GM12878 (cell line): Measurements from ENCODE around the gene PPP1R7. TPM values are rescaled to one million over a fixed set of nuclear protein-coding genes. Genes with fewer than 3 reads are reported as not detected.

ENCODE experiments used
- ATAC-seq: fragments of 200-7000 bp; cut with Tn5 transposase; 3 replicates; pipeline ENCODE4 v1.9.1; 2020; ENCODE audit warnings: mild to moderate bottlenecking, moderate library complexity
- BruUV-seq: library from RNA; stranded (reverse); fragments of 400-500 nt; replicated peaks from 2 replicates; lab custom pipeline; 2021; lab: Mats Ljungman, UMichigan
- CTCF ChIA-PET: fragments of 300-600 bp; sonication (Branson Sonifier 250); formaldehyde crosslinking; extraction: SDS; loops from one replicate; lab custom pipeline; 2021; ENCODE audit warnings: inconsistent platforms; lab: Yijun Ruan, JAX
- POLR2A ChIA-PET: fragments of 350-600 bp; formaldehyde crosslinking; extraction: SDS; loops from one replicate; lab custom pipeline; 2021; ENCODE audit warnings: inconsistent platforms; lab: Charles Lee
- RAD21 ChIA-PET: fragments of 300-600 bp; sonication (Branson Sonifier 250); formaldehyde crosslinking; loops from one replicate; lab custom pipeline; 2023; ENCODE audit warnings: antibody characterized with exemption; ENCODE audit not compliant: unreplicated experiment; lab: Charles Lee
- SMC1A ChIA-PET: fragments of 300-600 bp; sonication (Branson Sonifier 250); formaldehyde crosslinking; loops from one replicate; lab custom pipeline; 2023; ENCODE audit not compliant: unreplicated experiment, uncharacterized antibody; lab: Charles Lee
- DNase-seq: peaks from one replicate; pipeline ENCODE4 v3.0.0-alpha.2; 2011; ENCODE audit warnings: low read depth, low spot score
- FAIRE-seq: peaks from 3 replicates; lab custom pipeline; 2011; peaks lifted over from hg19 to GRCh38; lab: Jason Lieb, UNC
- H2AFZ ChIP-seq: 2 replicates; pipeline ENCODE4 v1.6.0; 2011; ENCODE audit warnings: low read depth, low read length, control low read depth; ENCODE audit not compliant: control insufficient read depth
- H3K27ac ChIP-seq: 2 replicates; pipeline ENCODE4 v1.5.1; 2011; ENCODE audit warnings: control low read depth; ENCODE audit not compliant: control insufficient read depth, insufficient read depth
- H3K27me3 ChIP-seq, 2 experiments: replicated peaks in 1 of 2; 2 replicates each; pipeline versions ENCODE4 v1.6.0 to v1.6.1; 2011; ENCODE audit warnings: low read length in 1 of 2; ENCODE audit not compliant: control insufficient read depth in 2 of 2, insufficient read depth in 2 of 2
- H3K36me3 ChIP-seq, 2 experiments: 2 replicates each; pipeline ENCODE4 v1.5.1; 2011; ENCODE audit warnings: low read length in 1 of 2; ENCODE audit not compliant: control insufficient read depth in 2 of 2, insufficient read depth in 2 of 2
- H3K4me1 ChIP-seq: 2 replicates; pipeline ENCODE4 v1.6.1; 2011; ENCODE audit warnings: mild to moderate bottlenecking, low read length, moderate library complexity, mixed read lengths; ENCODE audit not compliant: control insufficient read depth, insufficient read depth
- H3K4me2 ChIP-seq: 2 replicates; pipeline ENCODE4 v1.6.0; 2011; ENCODE audit warnings: control low read depth; ENCODE audit not compliant: control insufficient read depth, insufficient read depth
- H3K4me3 ChIP-seq: fragments of 200-600 bp; sonication (generic); 2 replicates; pipeline ENCODE4 v1.5.1; 2016
- H3K79me2 ChIP-seq: 2 replicates; pipeline ENCODE4 v1.6.0; 2011; ENCODE audit warnings: low read length; ENCODE audit not compliant: control insufficient read depth, insufficient read depth
- H3K9ac ChIP-seq: 2 replicates; pipeline ENCODE4 v1.8.0; 2011; ENCODE audit warnings: low read length, control low read depth, mixed read lengths; ENCODE audit not compliant: control insufficient read depth, insufficient read depth
- H3K9me3 ChIP-seq: replicated peaks from 3 replicates; pipeline ENCODE4 v1.5.1; 2011; ENCODE audit warnings: mild to moderate bottlenecking, low read length; ENCODE audit not compliant: control insufficient read depth, insufficient read depth
- H4K20me1 ChIP-seq: 2 replicates; pipeline ENCODE4 v1.6.0; 2011; ENCODE audit not compliant: control insufficient read depth, insufficient read depth
- EED ChIP-seq: sonication (generic); IDR thresholded peaks from 2 replicates; pipeline ENCODE4 v1.6.1; 2016; ENCODE audit warnings: antibody characterized with exemption, low read depth
- ESRRA ChIP-seq: IDR thresholded peaks from 2 replicates; pipeline ENCODE4 v1.6.1; 2012; ENCODE audit warnings: mild to moderate bottlenecking, low read length, improper control_type of control experiment
- HCFC1 ChIP-seq: fragments of 150-350 bp; IDR thresholded peaks from 2 replicates; pipeline ENCODE4 v1.6.1; 2014; ENCODE audit warnings: low read length
- JUNB ChIP-seq: IDR thresholded peaks from 2 replicates; pipeline ENCODE4 v1.6.1; 2016; ENCODE audit warnings: antibody characterized with exemption, mild to moderate bottlenecking
- NFIC ChIP-seq: IDR thresholded peaks from 2 replicates; pipeline ENCODE4 v1.6.1; 2012; ENCODE audit warnings: low read depth, mild to moderate bottlenecking, inconsistent platforms, low read length, moderate library complexity
- RAD21 ChIP-seq: IDR thresholded peaks from 2 replicates; pipeline ENCODE4 v1.6.1; 2011; ENCODE audit warnings: mild to moderate bottlenecking, low read depth, low read length, moderate library complexity; ENCODE audit not compliant: insufficient read depth
- RAD51 ChIP-seq: fragments of 450-650 bp; IDR thresholded peaks from 2 replicates; pipeline ENCODE4 v1.6.1; 2016; ENCODE audit warnings: moderate library complexity, mild to moderate bottlenecking, inconsistent platforms
- RB1 ChIP-seq: fragments of 450-650 bp; formaldehyde crosslinking; IDR thresholded peaks from 2 replicates; pipeline ENCODE4 v1.6.1; 2017; ENCODE audit warnings: mild to moderate bottlenecking, borderline replicate concordance
- SPI1 ChIP-seq: IDR thresholded peaks from 2 replicates; pipeline ENCODE4 v1.6.1; 2011; ENCODE audit warnings: low read depth, mild to moderate bottlenecking, low read length, moderate library complexity, borderline replicate concordance; ENCODE audit not compliant: insufficient read depth
- STAT1 ChIP-seq: fragments of 450-650 bp; conservative IDR thresholded peaks from 2 replicates; pipeline ENCODE4 v1.6.1; 2014; ENCODE audit warnings: antibody characterized with exemption, mild to moderate bottlenecking
- ZNF622 ChIP-seq: fragments of 450-650 bp; IDR thresholded peaks from 2 replicates; pipeline ENCODE4 v1.6.1; 2017; ENCODE audit warnings: mild to moderate bottlenecking, inconsistent platforms
- ZNF687 ChIP-seq: fragments of 450-650 bp; IDR thresholded peaks from 2 replicates; pipeline ENCODE4 v1.6.1; 2017; ENCODE audit warnings: mild to moderate bottlenecking, moderate library complexity
- WGBS: methylation state at CpG from one replicate; pipeline ENCODE4 v1.1.6; 2016; ENCODE audit warnings: low lambda C conversion rate; ENCODE audit not compliant: insufficient replicate concordance, insufficient coverage; ENCODE audit errors: missing lambda C conversion rate; 5-methylcytosine and 5-hydroxymethylcytosine counted together
- in situ Hi-C: fragments of 300-500 bp; cut with MboI; formaldehyde crosslinking; loops from 9 replicates; pipeline ENCODE4 v1.14.3; 2018; ENCODE audit warnings: mixed read lengths
- intact Hi-C: fragments of 100-400 bp; cut with micrococcal nuclease; formaldehyde crosslinking; loops from one replicate; pipeline ENCODE4 v1.14.2; 2022; ENCODE audit not compliant: unreplicated experiment
- polyA plus RNA-seq, 11 experiments: library from polyadenylated mRNA; depleted of rRNA in 4 of 11; unstranded in 6 of 11; stranded (reverse) in 5 of 11; fragments of >200 nt; fragmentation: Nextera tagmentation in 4 of 11; fragmentation: Illumina TruSeq in 1 of 11; extraction: Ambion mirVana in 4 of 11; extraction: Trizol in 1 of 11; gene quantifications; 1 replicate in 1 of 11; 2 replicates in 10 of 11; pipeline versions ENCODE4 v1.2.1 to v1.2.3, GENCODE V29; 2011 to 2016; ENCODE audit warnings: inconsistent platforms in 2 of 11, missing spikeins in 2 of 11, low read depth in 1 of 11
- total RNA-seq, 4 experiments: library from RNA; depleted of rRNA in 3 of 4; stranded (reverse); fragments of >200 nt in 3 of 4; fragmentation: Illumina TruSeq in 1 of 4; extraction: Trizol in 1 of 4; gene quantifications; 2 replicates each; pipeline versions ENCODE4 v1.2.1 to v1.2.3, GENCODE V29; 2013 to 2021
- TF ChIP-seq, protein P1 (sequence below): IDR thresholded peaks from 2 replicates; pipeline ENCODE4 v1.6.1; 2011; ENCODE audit warnings: mild to moderate bottlenecking, low read depth, low read length, moderate library complexity; ENCODE audit not compliant: insufficient replicate concordance
- TF ChIP-seq, protein P2 (sequence below): fragments of 150-350 bp; IDR thresholded peaks from 2 replicates; pipeline ENCODE4 v1.6.1; 2014; ENCODE audit warnings: mild to moderate bottlenecking, low read depth, low read length

The PPP1R7 gene
- total and polyA plus RNA-seq, 10 of the 15 experiments (the other 5 are each of a cell fraction or from before 2014, with no cell fraction given) = 78.5 to 174 (median 93.7) TPM

- TF ChIP-seq ZNF687 = no peak
- TF ChIP-seq EED = no peak
- no peak for TF ChIP-seq JUNB
- TF ChIP-seq SPI1 = no peak
- no peak for TF ChIP-seq STAT1
- no peak for TF ChIP-seq ESRRA
- TF ChIP-seq ZNF622 = no peak
Measured at GRCh38 chr2:241177526-241178334, 27.5 kb downstream of the PPP1R7 start (continued).

DNA sequence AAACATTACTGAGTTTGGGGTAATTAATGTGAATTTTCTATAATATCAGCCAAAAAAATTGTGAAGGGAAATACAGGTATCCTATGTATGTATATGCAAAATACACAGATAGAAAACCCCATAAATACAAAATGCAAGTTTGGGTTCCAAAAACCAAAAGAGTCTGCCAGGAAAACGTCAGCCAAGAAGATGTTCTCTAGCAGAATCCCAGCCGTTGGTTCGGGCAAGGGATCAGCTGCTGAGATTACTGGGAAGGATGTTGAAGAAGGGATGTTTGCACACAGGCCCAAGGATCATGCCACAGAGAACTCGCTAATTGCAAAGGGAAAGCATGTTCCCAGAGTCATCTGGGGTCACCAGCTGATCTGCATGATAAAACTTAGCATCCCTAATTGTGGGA is 28.7 kb downstream of the PPP1R7 start:
- Histone ChIP-seq H3K79me2 (no peaks in the 10 kb centered on the region), H3K27me3 (no peaks in the 10 kb centered on the region), H3K9ac (no peak overlapping the region), H3K27ac (no peak overlapping the region), H3K4me2 (no peak overlapping the region), H3K9me3 (no peaks in the 10 kb centered on the region), H3K4me1 (no peaks in the 10 kb centered on the region), H3K36me3 (peaks cover 1 to 6% of the 10 kb centered on the region in 2 experiments; a peak in 3 of 4 replicates), H2AFZ (no peak overlapping the region), H3K4me3 (no peak overlapping the region), H4K20me1 (no peaks in the 10 kb centered on the region)
- FAIRE-seq (no peak), DNase-seq (no peak), ATAC-seq (no peak)
- ChIA-PET POLR2A (no interaction called here), SMC1A (no interaction called here), CTCF (no interaction called here), RAD21 (no interaction called here)
- in situ Hi-C loops = no loop called here
- intact Hi-C loops = no loop called here
- no TSS peak for BruUV-seq
- WGBS = 84% methylated on average over 4 of the region's 4 CpGs
- TF ChIP-seq RAD51 (no peak), NFIC (no peak), RAD21 (no peak), RB1 (no peak), HCFC1 (no peak)
- TF ChIP-seq, protein P1, sequence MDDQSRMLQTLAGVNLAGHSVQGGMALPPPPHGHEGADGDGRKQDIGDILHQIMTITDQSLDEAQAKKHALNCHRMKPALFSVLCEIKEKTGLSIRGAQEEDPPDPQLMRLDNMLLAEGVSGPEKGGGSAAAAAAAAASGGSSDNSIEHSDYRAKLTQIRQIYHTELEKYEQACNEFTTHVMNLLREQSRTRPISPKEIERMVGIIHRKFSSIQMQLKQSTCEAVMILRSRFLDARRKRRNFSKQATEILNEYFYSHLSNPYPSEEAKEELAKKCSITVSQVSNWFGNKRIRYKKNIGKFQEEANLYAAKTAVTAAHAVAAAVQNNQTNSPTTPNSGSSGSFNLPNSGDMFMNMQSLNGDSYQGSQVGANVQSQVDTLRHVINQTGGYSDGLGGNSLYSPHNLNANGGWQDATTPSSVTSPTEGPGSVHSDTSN = no peak
- TF ChIP-seq, protein P2, sequence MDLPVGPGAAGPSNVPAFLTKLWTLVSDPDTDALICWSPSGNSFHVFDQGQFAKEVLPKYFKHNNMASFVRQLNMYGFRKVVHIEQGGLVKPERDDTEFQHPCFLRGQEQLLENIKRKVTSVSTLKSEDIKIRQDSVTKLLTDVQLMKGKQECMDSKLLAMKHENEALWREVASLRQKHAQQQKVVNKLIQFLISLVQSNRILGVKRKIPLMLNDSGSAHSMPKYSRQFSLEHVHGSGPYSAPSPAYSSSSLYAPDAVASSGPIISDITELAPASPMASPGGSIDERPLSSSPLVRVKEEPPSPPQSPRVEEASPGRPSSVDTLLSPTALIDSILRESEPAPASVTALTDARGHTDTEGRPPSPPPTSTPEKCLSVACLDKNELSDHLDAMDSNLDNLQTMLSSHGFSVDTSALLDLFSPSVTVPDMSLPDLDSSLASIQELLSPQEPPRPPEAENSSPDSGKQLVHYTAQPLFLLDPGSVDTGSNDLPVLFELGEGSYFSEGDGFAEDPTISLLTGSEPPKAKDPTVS = no peak
